AG09319 (cell line): ENCODE measurements around the gene CAMK2D.

ENCODE experiments used
- DNase-seq: peaks from one replicate; pipeline ENCODE4 v3.0.0-alpha.2; 2010; ENCODE audit warnings: low read depth; ENCODE audit errors: extremely low read depth
- CTCF ChIP-seq: IDR thresholded peaks from 2 replicates; pipeline ENCODE4 v1.5.1; 2011; ENCODE audit warnings: low read depth, mild to moderate bottlenecking, inconsistent platforms, low read length, moderate library complexity

The CAMK2D gene

DNA sequence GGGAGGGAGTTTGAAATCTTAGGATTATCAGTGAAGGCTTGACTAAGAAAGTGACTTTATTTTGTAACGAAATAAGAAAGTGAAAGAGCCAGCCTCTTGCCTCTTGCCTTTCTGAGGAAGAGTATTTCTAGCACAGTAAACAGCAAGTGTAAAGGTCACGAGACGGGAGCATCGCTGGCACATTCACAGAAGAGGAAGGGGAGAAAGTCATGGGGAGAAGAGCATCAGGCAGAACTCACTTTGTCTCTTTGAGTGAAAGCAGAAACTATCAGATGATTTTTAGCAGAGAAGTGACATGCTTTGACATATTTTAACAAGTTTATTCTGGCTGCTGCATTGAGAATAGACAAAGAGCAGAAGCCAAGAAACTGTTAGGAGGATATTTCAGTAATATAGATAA lies 313.8 kb downstream of the CAMK2D start:
- no peak for DNase-seq
- TF ChIP-seq CTCF = no peak

GRCh38 chr4:113447061-113447460 lies 314.5 kb downstream of the CAMK2D start:
- DNase-seq = no peak
- TF ChIP-seq CTCF = no peak

GRCh38 chr4:113446019-113446418 lies 315.5 kb downstream of the CAMK2D start:
- no peak for TF ChIP-seq CTCF
- peak; percentile 27 for DNase-seq

- DNase-seq = peak; percentile 91
- TF ChIP-seq CTCF = no peak
Measured at GRCh38 chr4:113445286-113445685, 316.3 kb downstream of the CAMK2D start.

- DNase-seq = no peak
- TF ChIP-seq CTCF = no peak
Measured at GRCh38 chr4:113444386-113444785, 317.2 kb downstream of the CAMK2D start.

GRCh38 chr4:113442826-113443225 lies 318.7 kb downstream of the CAMK2D start:
- TF ChIP-seq CTCF = no peak
- no peak for DNase-seq

- TF ChIP-seq CTCF = no peak
- no peak for DNase-seq
Measured at GRCh38 chr4:113440371-113440770, 321.2 kb downstream of the CAMK2D start.
